ENCODE results near the gene GDPD4. TPM values are rescaled to one million over a fixed set of nuclear protein-coding genes. Genes with fewer than 3 reads are reported as not detected.

Gene GDPD4
- total RNA-seq, 4 donors from 2014 or later = not detected

DNA sequence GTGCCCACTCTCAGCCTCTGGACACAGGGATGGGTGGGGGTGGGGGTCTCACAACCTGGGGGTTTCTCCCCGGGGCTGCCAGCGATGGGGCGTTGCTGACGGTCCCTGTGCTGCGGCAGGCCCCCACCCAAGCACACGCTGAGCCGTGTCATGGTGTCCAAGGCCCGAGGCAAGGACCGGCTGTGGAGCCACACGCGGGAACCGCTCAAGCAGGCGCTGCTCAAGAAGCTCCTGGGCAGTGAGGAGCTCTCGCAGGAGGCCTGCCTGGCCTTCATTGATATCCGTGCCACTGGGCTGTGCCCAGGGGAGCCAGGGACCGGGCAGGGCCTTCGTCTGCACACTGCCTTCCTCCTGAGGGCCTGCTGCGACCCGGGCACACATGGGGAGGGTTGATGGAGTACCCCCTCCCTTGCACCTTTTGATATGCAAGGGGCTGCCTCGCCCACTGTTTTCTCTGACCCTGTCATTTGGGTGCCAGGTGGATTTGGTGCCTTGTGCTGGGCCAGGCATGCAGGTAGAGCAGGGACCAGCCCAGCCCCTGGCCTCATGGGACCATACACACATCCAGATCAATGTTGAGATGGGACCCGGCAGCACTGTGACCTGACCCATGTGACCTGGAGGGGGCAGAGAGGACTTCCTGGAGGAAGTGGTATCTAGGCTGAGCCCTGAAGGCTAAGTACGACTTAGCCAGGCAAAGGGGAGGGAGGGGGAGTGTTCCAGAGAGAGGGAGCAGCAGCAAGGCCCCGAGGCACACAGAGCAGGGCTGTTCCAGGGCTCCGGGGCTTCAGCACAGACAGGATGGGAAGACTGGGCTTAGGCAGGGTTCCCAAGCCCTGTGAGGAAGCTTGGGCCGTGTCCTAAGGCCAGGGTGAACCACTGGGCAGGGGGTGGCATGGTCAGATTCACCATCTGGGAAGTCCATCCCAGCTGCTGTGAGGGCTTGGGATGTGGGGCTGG, 98.3 kb downstream of the GDPD4 start:
- H3K27ac ChIP-seq (replicated peaks in 1 of 4) = no peak overlapping the region
- no peaks in the 10 kb centered on the region for H3K36me3 ChIP-seq
- no peaks in the 10 kb centered on the region for H3K27me3 ChIP-seq
- H3K9me3 ChIP-seq = no peaks in the 10 kb centered on the region
- intact Hi-C loops (cut with DNase I) = no loop called here
- 87% methylated on average over 11 of the region's 25 CpGs for WGBS
- no peak overlapping the region for H3K4me3 ChIP-seq
- H3K4me1 ChIP-seq = no peaks in the 10 kb centered on the region
- no peak for TF ChIP-seq POLR2AphosphoS5 (IDR thresholded peaks at IDR 0.05)
- TF ChIP-seq EP300 (IDR thresholded peaks at IDR 0.05) = no peak
- TF ChIP-seq POLR2A (IDR thresholded peaks at IDR 0.05; ENCODE audit: low read depth) = no peak
- TF ChIP-seq, protein P1, sequence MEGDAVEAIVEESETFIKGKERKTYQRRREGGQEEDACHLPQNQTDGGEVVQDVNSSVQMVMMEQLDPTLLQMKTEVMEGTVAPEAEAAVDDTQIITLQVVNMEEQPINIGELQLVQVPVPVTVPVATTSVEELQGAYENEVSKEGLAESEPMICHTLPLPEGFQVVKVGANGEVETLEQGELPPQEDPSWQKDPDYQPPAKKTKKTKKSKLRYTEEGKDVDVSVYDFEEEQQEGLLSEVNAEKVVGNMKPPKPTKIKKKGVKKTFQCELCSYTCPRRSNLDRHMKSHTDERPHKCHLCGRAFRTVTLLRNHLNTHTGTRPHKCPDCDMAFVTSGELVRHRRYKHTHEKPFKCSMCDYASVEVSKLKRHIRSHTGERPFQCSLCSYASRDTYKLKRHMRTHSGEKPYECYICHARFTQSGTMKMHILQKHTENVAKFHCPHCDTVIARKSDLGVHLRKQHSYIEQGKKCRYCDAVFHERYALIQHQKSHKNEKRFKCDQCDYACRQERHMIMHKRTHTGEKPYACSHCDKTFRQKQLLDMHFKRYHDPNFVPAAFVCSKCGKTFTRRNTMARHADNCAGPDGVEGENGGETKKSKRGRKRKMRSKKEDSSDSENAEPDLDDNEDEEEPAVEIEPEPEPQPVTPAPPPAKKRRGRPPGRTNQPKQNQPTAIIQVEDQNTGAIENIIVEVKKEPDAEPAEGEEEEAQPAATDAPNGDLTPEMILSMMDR (IDR thresholded peaks at IDR 0.05) = no peak
- DNase-seq (ENCODE audit: extremely low spot score) = no peak

DNA sequence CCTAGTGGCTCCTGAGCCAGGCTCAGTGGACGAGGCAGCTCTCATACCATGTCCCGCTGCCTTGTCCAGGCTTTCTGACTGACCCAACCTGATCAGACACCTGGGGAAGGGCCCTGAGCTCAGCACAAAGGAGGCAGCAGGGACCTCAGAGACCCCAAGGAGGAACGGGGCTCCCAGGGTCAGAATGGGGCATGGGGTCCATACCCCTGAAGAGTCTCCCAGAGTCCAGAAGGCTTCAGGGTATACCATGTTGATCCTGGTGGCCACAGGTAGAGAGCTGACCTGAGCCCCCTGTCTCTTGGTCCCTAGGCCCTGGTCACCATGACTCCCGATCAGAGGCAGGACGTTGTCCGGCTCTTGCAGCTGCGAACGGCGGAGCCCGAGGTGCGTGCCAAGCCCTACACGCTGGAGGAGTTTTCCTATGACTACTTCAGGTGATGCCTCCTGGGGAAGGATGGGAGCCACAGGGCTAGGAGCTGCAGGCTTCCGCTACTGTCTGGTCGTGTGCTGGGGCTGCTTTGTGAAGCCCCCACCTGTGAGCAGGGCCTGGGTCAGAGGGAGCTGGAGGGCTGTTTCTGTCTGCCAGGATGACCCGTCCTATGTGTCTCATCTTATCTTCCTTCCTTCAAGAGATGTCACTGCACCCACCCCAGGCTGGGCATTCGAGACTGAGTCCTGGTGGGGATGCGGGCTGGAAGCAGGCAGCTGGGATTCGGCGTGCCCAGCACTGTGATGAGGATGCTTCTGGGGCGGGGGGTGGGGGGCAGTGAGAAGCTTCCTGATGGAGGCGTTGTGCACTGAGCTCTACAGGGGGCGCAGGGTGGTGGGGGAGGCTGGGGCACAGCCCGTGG, 99.3 kb downstream of the GDPD4 start:
- H3K36me3 ChIP-seq = no peaks in the 10 kb centered on the region
- 95% methylated on average over 4 of the region's 23 CpGs for WGBS
- intact Hi-C loops (cut with DNase I) = no loop called here
- H3K4me1 ChIP-seq = no peaks in the 10 kb centered on the region
- H3K27me3 ChIP-seq = no peaks in the 10 kb centered on the region
- no peaks in the 10 kb centered on the region for H3K9me3 ChIP-seq
- no peak for DNase-seq (ENCODE audit: extremely low spot score)
- no peak overlapping the region for H3K27ac ChIP-seq (replicated peaks in 1 of 4)
- TF ChIP-seq POLR2AphosphoS5 (IDR thresholded peaks at IDR 0.05) = no peak
- TF ChIP-seq EP300 (IDR thresholded peaks at IDR 0.05) = no peak
- TF ChIP-seq, protein P1 (IDR thresholded peaks at IDR 0.05) = no peak
- no peak for TF ChIP-seq POLR2A (IDR thresholded peaks at IDR 0.05; ENCODE audit: low read depth)
- H3K4me3 ChIP-seq = no peak overlapping the region

DNA sequence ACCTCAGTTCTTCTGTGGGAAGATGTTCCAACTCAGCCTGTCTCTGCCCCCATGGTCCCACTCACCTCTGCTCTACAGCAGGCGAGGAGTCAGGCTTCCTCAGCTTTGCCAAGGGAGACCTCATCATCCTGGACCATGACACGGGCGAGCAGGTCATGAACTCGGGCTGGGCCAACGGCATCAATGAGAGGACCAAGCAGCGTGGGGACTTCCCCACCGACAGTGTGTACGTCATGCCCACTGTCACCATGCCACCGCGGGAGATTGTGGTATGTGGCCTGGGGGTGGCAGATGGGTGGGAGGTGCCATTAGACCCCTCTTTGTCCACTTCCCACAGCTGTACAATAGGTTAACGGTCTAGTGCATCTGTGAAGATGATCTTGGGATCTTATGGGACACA, 100.1 kb downstream of the GDPD4 start:
- 100% methylated on average over 1 of the region's 11 CpGs for WGBS
- intact Hi-C loops (cut with DNase I) = no loop called here
- no peaks in the 10 kb centered on the region for H3K9me3 ChIP-seq
- H3K27me3 ChIP-seq = no peaks in the 10 kb centered on the region
- TF ChIP-seq POLR2A (IDR thresholded peaks at IDR 0.05; ENCODE audit: low read depth) (no peak), EP300 (IDR thresholded peaks at IDR 0.05) (no peak), POLR2AphosphoS5 (IDR thresholded peaks at IDR 0.05) (no peak)
- TF ChIP-seq, protein P1 (IDR thresholded peaks at IDR 0.05) = no peak
- H3K36me3 ChIP-seq = no peaks in the 10 kb centered on the region
- no peak overlapping the region for H3K4me3 ChIP-seq
- no peak overlapping the region for H3K27ac ChIP-seq (replicated peaks in 1 of 4)
- no peak for DNase-seq (ENCODE audit: extremely low spot score)
- no peaks in the 10 kb centered on the region for H3K4me1 ChIP-seq

DNA sequence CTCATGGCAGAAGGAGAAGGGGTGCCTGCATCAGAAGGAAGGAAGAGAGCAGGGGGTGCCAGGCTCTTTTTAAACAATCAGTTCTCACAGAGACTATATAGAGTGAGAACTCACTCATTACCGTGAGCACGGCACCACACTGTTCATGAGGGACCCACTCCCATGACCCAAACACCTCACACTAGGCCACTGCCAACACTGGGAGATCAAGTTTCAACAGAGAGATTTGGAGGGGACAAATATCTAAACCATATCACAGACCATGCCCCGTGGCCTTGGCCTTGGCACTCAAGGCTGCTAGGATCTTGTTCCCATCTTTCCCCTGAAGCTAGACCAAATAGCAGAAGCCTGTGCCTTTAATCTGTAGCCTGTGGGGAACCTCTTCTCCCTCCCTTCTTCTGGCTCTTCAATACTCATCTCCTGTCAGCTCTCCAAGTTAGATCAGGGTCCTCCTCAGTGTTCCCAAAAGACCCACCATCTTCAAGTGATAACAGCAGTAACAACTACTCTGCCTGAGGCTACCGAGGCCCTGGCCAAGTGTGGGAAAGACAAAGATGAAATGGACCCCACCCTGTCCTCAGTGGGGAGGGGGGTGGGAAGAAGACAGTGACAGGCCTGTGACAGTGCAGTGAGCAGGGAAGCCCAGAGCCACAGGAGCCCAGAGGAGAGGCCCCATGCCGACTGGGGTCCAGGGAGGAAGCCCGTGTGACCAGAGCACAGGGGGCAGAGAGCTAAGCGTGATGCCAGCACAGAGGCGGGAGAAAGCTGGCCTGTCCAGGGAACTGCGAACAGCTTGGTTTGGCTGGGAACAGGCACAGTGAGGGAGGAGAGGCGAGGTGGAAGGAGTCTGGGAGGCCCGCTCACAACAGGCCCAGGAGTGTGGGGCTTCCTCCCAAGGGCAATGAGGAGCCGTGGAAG, 100.9 kb downstream of the GDPD4 start:
- no peak for DNase-seq (ENCODE audit: extremely low spot score)
- intact Hi-C loops (cut with DNase I) = no loop called here
- WGBS = 83% methylated on average over 12 of the region's 12 CpGs
- TF ChIP-seq, protein P1 (IDR thresholded peaks at IDR 0.05) = no peak
- TF ChIP-seq POLR2A (IDR thresholded peaks at IDR 0.05; ENCODE audit: low read depth) = no peak
- TF ChIP-seq EP300 (IDR thresholded peaks at IDR 0.05) = no peak
- TF ChIP-seq POLR2AphosphoS5 (IDR thresholded peaks at IDR 0.05) = no peak
- Histone ChIP-seq H3K4me1 (no peaks in the 10 kb centered on the region), H3K27me3 (no peaks in the 10 kb centered on the region), H3K27ac (replicated peaks in 1 of 4) (no peak overlapping the region), H3K36me3 (no peaks in the 10 kb centered on the region), H3K4me3 (no peak overlapping the region), H3K9me3 (no peaks in the 10 kb centered on the region)

Measured in esophagus muscularis mucosa (tissue), 4 donors.